Transverse colon (tissue), 4 donors: ENCODE measurements around the gene SPTBN1.

ENCODE experiments used
- POLR2A ChIP-seq: fragments of 450-650 bp; IDR thresholded peaks from one replicate; pipeline ENCODE4 v1.6.1; 2016; ENCODE audit warnings: antibody characterized with exemption, mild to moderate bottlenecking, moderate library complexity
- POLR2AphosphoS5 ChIP-seq, 3 donors: sonication (generic); formaldehyde crosslinking; IDR thresholded peaks; one replicate each; pipeline ENCODE4 v1.6.1; 2016; ENCODE audit warnings: antibody characterized with exemption in 3 of 3
- TF ChIP-seq, protein P1 (sequence below), 5 experiments: fragments of 200-600 bp in 3 of 5; fragments of 450-650 bp in 2 of 5; sonication (generic) in 3 of 5; IDR thresholded peaks; 1 replicate in 2 of 5; 2 replicates in 3 of 5; pipeline ENCODE4 v1.5.1; 2016 to 2017; ENCODE audit warnings: antibody characterized with exemption in 5 of 5, inconsistent platforms in 3 of 5, mild to moderate bottlenecking in 2 of 5, moderate library complexity in 1 of 5

DNA sequence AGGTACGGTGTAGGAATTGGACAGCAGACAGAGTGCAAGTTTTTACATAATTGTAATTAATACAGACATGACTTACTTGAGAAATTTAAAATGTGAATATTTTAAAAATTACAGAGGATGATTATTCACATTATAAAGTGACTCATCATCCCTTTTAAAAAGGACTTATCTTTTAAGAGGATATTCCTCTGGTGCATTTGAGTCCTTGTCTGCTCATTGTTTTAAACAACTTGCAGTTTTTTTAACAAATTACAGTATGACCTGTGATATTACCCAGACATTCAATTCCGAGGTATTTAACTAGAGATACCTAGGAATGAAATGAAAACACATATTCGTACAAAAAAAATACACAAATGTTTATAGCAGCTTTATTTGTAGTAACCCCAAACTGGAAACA, 38.0 kb downstream of the SPTBN1 start:
- TF ChIP-seq, protein P1, sequence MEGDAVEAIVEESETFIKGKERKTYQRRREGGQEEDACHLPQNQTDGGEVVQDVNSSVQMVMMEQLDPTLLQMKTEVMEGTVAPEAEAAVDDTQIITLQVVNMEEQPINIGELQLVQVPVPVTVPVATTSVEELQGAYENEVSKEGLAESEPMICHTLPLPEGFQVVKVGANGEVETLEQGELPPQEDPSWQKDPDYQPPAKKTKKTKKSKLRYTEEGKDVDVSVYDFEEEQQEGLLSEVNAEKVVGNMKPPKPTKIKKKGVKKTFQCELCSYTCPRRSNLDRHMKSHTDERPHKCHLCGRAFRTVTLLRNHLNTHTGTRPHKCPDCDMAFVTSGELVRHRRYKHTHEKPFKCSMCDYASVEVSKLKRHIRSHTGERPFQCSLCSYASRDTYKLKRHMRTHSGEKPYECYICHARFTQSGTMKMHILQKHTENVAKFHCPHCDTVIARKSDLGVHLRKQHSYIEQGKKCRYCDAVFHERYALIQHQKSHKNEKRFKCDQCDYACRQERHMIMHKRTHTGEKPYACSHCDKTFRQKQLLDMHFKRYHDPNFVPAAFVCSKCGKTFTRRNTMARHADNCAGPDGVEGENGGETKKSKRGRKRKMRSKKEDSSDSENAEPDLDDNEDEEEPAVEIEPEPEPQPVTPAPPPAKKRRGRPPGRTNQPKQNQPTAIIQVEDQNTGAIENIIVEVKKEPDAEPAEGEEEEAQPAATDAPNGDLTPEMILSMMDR (IDR thresholded peaks at IDR 0.05): no peak
- TF ChIP-seq POLR2A (no peak), POLR2AphosphoS5 (IDR thresholded peaks at IDR 0.05) (no peak)
